ENCODE results near the gene SAMD8. TPM values are rescaled to one million over a fixed set of nuclear protein-coding genes. Genes with fewer than 3 reads are reported as not detected.

Gene SAMD8
- total and polyA plus RNA-seq, 10 of the 15 experiments (the other 5 are each of a cell fraction or from before 2014, with no cell fraction given) = 2.8 to 26.0 (median 9.3) TPM

- Histone ChIP-seq H3K36me3 (ENCODE audit: control insufficient read depth in 2 of 2, insufficient read depth in 2 of 2, low read length in 1 of 2) (no peaks in the 10 kb centered on the region), H3K4me3 (no peak overlapping the region), H3K27me3 (replicated peaks in 1 of 2; ENCODE audit: control insufficient read depth in 2 of 2, insufficient read depth in 2 of 2, low read length in 1 of 2) (no peaks in the 10 kb centered on the region), H3K79me2 (ENCODE audit: control insufficient read depth, insufficient read depth, low read length) (no peaks in the 10 kb centered on the region), H3K27ac (ENCODE audit: control insufficient read depth, insufficient read depth) (no peak overlapping the region), H3K9me3 (replicated peaks; ENCODE audit: control insufficient read depth, insufficient read depth, low read length) (no peaks in the 10 kb centered on the region), H3K4me2 (ENCODE audit: control insufficient read depth, insufficient read depth) (no peak overlapping the region), H2AFZ (ENCODE audit: control insufficient read depth, low read depth, low read length) (peak overlapping the region; percentile 63), H4K20me1 (ENCODE audit: control insufficient read depth, insufficient read depth) (no peaks in the 10 kb centered on the region), H3K9ac (ENCODE audit: control insufficient read depth, insufficient read depth, low read length) (no peak overlapping the region), H3K4me1 (ENCODE audit: control insufficient read depth, insufficient read depth, low read length) (peaks cover 10% of the 10 kb centered on the region; the same call in 1 of the 2 replicates)
- ATAC-seq (no peak), DNase-seq (ENCODE audit: low read depth, low spot score) (no peak), FAIRE-seq (no peak)
- ChIA-PET POLR2A (no interaction called here), CTCF (interaction anchor here (1.1 to 7.8 kb wide), 5 partner anchors 39 to 902 kb away, joined by 3 to 71 read pairs (median 4); partner anchors contain the start of gene COMTD1), SMC1A (ENCODE audit: uncharacterized antibody, unreplicated experiment) (interaction anchor here (0.5 kb wide), 1 partner anchor 679 kb away, joined by 3 read pairs; no protein-coding TSS in a partner anchor), RAD21 (ENCODE audit: unreplicated experiment) (interaction anchor here (1.3 to 3.1 kb wide), 2 partner anchors 131 to 367 kb away, joined by 4 to 11 read pairs; partner anchors contain the start of gene COMTD1)
- BruUV-seq (replicated peaks) = no TSS peak
- 34% methylated on average over 3 of the region's 3 CpGs for whole genome bisulfite sequencing (ENCODE audit: insufficient coverage, insufficient replicate concordance, low lambda C conversion rate, missing lambda C conversion rate)
- intact Hi-C loops (cut with micrococcal nuclease; ENCODE audit: unreplicated experiment) = loop anchor here (10.0 kb wide), 2 partner anchors 520 to 680 kb away; no protein-coding TSS in a partner anchor
- in situ Hi-C loops (cut with MboI) = loop anchor here (5.0 kb wide), 1 partner anchor 838 kb away; no protein-coding TSS in a partner anchor
- TF ChIP-seq, protein P1, sequence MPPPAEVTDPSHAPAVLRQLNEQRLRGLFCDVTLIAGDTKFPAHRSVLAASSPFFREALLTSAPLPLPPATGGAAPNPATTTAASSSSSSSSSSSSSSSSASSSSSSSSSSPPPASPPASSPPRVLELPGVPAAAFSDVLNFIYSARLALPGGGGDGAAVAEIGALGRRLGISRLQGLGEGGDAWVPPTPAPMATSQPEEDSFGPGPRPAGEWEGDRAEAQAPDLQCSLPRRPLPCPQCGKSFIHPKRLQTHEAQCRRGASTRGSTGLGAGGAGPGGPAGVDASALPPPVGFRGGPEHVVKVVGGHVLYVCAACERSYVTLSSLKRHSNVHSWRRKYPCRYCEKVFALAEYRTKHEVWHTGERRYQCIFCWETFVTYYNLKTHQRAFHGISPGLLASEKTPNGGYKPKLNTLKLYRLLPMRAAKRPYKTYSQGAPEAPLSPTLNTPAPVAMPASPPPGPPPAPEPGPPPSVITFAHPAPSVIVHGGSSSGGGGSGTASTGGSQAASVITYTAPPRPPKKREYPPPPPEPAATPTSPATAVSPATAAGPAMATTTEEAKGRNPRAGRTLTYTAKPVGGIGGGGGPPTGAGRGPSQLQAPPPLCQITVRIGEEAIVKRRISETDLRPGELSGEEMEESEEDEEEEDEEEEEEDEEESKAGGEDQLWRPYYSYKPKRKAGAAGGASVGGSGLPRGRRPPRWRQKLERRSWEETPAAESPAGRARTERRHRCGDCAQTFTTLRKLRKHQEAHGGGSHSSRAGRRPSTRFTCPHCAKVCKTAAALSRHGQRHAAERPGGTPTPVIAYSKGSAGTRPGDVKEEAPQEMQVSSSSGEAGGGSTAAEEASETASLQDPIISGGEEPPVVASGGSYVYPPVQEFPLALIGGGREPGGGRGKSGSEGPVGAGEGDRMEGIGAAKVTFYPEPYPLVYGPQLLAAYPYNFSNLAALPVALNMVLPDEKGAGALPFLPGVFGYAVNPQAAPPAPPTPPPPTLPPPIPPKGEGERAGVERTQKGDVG (CRISPR knock-in tag; IDR thresholded peaks at IDR 0.05) = no peak
- TF ChIP-seq ATF3 (IDR thresholded peaks at IDR 0.05; ENCODE audit: borderline replicate concordance, extremely low read depth, low read depth, low read length) (no peak), E2F8 (IDR thresholded peaks at IDR 0.05; ENCODE audit: low read depth, partially characterized antibody) (no peak), DPF2 (IDR thresholded peaks at IDR 0.05) (no peak), RELA (IDR thresholded peaks at IDR 0.05; ENCODE audit: borderline replicate concordance, partially characterized antibody) (no peak), YY1 (IDR thresholded peaks at IDR 0.05; ENCODE audit: low read depth, low read length) (no peak), RBBP5 (conservative IDR thresholded peaks at IDR 0.05) (no peak), EED (IDR thresholded peaks at IDR 0.05; ENCODE audit: low read depth) (no peak), RFX5 (IDR thresholded peaks at IDR 0.05; ENCODE audit: low read depth, low read length) (no peak)
- TF ChIP-seq, protein P2, sequence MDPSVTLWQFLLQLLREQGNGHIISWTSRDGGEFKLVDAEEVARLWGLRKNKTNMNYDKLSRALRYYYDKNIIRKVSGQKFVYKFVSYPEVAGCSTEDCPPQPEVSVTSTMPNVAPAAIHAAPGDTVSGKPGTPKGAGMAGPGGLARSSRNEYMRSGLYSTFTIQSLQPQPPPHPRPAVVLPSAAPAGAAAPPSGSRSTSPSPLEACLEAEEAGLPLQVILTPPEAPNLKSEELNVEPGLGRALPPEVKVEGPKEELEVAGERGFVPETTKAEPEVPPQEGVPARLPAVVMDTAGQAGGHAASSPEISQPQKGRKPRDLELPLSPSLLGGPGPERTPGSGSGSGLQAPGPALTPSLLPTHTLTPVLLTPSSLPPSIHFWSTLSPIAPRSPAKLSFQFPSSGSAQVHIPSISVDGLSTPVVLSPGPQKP (IDR thresholded peaks at IDR 0.05; ENCODE audit: low read depth, low read length) = no peak
- TF ChIP-seq, protein P3, sequence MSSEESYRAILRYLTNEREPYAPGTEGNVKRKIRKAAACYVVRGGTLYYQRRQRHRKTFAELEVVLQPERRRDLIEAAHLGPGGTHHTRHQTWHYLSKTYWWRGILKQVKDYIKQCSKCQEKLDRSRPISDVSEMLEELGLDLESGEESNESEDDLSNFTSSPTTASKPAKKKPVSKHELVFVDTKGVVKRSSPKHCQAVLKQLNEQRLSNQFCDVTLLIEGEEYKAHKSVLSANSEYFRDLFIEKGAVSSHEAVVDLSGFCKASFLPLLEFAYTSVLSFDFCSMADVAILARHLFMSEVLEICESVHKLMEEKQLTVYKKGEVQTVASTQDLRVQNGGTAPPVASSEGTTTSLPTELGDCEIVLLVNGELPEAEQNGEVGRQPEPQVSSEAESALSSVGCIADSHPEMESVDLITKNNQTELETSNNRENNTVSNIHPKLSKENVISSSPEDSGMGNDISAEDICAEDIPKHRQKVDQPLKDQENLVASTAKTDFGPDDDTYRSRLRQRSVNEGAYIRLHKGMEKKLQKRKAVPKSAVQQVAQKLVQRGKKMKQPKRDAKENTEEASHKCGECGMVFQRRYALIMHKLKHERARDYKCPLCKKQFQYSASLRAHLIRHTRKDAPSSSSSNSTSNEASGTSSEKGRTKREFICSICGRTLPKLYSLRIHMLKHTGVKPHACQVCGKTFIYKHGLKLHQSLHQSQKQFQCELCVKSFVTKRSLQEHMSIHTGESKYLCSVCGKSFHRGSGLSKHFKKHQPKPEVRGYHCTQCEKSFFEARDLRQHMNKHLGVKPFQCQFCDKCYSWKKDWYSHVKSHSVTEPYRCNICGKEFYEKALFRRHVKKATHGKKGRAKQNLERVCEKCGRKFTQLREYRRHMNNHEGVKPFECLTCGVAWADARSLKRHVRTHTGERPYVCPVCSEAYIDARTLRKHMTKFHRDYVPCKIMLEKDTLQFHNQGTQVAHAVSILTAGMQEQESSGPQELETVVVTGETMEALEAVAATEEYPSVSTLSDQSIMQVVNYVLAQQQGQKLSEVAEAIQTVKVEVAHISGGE (CRISPR knock-in tag; IDR thresholded peaks at IDR 0.05) = no peak
These were observed 6.6 kb upstream of the SAMD8 start for GRCh38 chr10:75104842-75105241.

Data from GM12878 (cell line).